Left renal pelvis (tissue), 4 donors: Measurements from ENCODE around the gene CYP2J2. TPM values are rescaled to one million over a fixed set of nuclear protein-coding genes. Genes with fewer than 3 reads are reported as not detected.
"Not testable (repeated sequence)": the region's sequence is repeated elsewhere in the genome, so short reads cannot be mapped to it uniquely, and the experiment has no call there.

Experiments
- DNase-seq, 4 donors: peaks; one replicate each; pipeline ENCODE4 v3.0.0-alpha.2; 2013; ENCODE audit warnings: low read depth in 4 of 4, low spot score in 3 of 4
- polyA plus RNA-seq, 4 donors: library from polyadenylated mRNA; unstranded; fragments of 120-200 nt; gene quantifications; one replicate each; pipeline ENCODE4 v1.2.1, GENCODE V29; 2013; ENCODE audit not compliant: insufficient read length in 4 of 4

The CYP2J2 gene, protein sequence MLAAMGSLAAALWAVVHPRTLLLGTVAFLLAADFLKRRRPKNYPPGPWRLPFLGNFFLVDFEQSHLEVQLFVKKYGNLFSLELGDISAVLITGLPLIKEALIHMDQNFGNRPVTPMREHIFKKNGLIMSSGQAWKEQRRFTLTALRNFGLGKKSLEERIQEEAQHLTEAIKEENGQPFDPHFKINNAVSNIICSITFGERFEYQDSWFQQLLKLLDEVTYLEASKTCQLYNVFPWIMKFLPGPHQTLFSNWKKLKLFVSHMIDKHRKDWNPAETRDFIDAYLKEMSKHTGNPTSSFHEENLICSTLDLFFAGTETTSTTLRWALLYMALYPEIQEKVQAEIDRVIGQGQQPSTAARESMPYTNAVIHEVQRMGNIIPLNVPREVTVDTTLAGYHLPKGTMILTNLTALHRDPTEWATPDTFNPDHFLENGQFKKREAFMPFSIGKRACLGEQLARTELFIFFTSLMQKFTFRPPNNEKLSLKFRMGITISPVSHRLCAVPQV
- 1 to 10 TPM in 3 of 4 donors, under 1 TPM in 1; 0.63 to 1.8 (median 1.4) TPM for polyA plus RNA-seq

DNA sequence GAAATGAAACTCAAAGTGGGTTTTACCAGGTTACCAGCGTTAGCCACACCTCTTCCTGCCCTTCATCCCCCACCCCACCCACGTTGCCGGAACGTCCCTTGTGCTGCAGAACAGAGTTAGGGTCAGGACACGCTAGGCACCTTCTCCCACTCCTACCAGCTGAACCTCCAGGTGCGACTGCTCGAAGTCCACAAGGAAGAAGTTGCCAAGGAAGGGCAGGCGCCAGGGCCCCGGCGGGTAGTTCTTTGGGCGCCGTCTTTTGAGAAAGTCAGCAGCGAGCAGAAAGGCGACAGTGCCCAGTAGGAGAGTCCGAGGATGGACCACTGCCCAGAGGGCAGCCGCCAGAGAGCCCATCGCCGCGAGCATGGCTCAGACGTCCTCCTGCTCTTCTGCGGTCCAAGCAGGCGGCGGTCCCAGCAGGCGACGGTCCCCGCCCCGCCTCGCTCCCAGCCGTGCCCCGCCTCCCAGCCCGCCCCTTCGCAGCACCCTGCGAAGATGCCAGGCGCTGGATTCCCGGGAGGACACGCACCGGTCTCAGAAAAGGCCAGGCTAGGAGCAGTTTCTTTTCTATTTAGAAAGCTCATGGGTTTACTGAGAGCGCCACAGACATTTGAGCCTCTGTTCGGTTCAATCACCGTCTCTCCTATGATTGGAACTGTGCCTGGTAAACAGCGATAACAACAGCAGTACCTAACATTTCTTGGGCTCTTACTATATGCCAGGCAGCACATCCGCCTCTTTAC is at the start of gene CYP2J2:
Gene CYP2J2, minus strand, starts transcription at position 393 of the 743 bp plus-strand sequence. Its CDS starts 27 bp downstream, at position 366.
- DNase-seq, result no peak

DNA sequence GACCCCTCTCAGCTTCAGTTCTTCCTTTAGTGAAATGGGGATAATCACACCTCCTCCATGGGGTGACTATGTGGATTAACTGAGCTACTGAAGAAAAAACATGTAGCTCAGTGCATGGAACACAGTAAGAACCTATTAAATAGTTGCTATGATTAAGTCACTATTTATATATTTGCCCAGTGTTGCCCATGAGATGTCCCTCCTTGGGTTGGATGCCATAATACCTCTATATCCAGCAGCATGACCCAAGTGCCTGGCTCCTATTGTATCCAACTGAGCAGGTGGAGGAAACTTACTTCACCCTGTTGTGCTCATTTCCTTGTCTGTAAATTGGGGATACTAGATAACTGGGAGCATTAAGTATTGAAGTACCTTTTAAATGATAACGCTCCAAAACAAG is 47.1 kb upstream of the CYP2J2 start:
- DNase-seq, result no peak

DNA sequence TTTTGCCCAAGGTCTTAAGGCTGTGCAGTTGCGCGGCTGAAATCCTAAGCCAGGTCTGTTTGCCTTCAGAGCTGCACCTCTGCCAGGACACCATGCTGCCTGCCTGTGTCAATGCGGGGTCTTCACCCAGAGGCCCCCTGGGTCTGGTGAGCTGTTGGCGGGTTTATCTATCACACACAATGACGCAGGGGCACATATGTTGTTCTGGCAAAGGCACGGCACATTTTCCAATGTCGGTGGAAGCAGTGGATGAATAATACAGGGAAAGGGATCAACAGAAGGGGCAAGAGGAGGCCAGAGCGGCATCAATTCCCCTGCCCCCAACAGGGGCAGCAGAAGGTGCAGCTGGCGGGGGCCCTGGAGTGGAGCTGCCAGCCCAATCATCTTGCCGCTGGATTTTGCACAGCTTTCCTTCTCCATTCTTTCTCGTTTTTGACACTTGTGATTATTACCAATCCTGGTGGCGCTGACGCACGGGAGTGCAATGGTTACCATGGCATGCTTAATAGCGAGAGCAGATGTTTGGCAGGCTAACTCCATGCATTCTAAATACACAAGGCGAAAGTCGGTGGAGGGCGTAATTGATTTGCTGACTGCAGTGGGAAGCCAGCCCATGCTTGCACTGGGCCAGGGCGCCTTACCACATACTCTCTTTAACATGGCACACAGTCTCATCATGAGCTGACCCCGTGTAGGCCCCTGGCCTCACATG is 45.8 kb upstream of the CYP2J2 start:
- no peak for DNase-seq

DNA sequence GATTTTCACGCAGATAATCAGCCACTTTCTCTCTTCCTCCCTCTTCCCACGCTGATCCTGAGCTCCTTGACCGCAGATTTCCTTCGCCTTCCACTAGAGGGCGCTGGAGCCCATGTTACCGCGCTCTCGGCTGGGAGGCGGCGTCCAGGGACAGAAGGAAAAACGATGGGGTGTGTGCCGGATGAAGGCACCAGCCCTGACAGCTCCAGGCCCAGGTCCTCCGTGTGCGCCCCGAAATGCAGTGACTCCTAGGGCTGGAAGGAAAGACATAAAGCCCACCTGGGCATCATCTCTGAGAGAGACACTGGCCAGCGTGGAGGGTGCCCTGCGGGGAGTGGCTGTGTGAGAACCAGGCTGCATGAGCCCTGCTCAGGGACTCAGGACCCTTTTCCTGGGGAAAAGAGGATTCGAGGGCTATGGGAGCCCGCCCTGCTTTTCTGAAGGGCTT is 44.9 kb upstream of the CYP2J2 start:
- DNase-seq, result peak in 1 of 4 donors; percentile 41

DNA sequence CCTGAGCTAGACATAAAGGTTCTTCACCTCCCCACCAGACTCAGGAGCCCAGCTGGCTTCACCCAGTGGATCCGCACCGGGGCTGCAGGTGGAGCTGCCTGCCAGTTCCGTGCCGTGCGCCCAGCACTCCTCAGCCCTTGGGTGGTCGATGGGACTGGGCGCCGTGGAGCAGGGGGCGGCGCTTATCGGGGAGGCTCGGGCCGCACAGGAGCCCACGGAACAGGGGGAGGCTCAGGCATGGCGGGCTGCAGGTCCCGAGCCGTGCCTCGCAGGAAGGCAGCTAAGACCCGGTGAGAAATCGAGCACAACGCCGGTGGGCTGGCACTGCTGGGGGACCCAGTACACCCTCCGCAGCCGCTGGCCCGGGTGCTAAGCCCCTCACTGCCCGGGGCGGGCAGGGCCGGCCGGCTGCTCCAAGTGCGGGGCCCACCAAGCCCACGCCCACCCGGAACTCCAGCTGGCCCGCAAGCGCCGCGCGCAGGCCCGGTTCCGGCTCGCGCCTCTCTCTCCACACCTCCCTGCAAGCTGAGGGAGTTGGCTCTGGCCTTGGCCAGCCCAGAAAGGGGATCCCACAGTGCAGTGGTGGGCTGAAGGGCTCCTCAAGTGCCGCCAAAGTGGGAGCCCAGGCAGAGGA is 43.1 kb upstream of the CYP2J2 start:
- DNase-seq, result not testable (repeated sequence)

DNA sequence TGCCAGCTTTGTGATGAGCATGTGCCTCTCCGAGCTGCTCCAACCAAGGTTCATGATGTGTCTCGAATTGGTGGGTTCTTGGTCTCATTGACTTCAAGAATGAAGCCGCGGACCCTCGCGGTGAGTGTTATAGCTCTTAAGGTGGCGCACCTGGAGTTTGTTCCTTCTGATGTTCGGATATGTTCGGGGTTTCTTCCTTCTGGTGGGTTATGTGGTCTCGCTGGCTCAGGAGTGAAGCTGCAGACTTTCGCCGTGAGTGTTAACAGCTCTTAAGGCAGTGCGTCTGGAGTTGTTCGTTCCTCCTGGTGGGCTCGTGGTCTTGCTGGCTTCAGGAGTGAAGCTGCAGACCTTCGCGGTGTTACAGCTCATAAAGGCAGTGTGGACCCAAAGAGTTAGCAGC is 42.2 kb upstream of the CYP2J2 start:
- DNase-seq, result not testable (repeated sequence)

DNA sequence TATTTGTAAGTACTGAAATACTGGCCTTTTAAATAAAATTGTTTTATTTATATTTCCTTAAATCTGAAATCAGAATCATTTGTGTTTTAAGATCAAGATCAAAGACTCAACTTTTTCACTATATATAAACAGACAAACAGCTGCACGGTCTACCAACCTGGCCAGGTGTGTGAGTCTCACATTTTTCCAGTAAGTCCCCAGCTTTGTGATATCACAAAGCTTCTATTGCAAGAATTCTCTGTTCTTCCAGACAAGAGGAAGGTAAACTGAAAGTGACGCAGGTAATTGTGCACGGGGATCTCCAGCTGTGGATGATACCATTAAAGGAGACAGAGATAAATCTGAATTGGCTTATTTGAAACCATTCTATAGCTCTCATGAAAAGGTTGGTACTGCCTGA is 41.2 kb upstream of the CYP2J2 start:
- DNase-seq, result no peak

DNA sequence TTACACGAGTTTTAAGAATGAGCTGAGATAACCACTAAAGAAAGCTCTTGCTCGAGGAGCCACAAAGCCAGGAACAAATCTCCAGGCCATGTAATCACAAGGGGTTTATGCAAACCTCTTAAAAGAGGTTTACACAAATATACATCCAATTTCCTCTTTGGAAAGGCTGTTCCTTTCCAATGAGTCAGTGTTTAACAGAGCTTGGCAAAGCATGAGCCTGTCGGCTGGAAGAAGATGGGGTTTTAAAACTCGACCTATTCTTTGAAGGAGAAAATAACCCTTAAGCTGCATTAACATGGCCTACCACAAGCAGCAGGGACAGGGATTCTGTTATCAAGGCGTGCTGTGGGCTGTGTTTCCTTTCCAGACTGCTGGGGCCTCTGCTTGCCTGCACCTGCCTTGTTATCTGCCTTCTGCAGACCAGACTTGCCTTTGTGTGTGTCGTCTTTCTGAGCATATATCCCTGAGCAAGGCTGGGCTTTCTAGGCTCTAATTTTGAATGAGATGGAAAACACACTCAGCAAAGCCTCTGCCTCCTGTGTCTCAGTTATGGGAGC is 40.6 kb upstream of the CYP2J2 start:
- no peak for DNase-seq

DNA sequence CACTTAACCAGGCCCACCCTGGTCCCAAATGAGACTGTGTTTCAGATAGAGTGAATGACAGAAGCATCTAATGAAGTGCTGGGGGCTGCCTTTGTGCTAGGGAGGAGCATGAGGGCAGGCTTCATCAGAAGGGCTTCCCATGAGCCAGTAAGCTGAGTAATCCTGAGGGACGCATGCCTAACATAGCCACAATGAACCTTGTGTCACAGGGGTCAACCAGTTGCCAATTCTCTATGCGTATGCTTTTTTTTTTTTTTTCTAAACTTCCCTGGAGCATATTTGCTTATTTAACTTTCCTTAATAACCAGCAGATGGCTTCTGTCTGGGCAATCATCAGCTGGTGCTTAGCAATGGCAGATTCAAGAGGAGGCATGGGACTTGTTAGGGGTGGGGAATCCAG is 25.5 kb upstream of the CYP2J2 start:
- no peak for DNase-seq

DNA sequence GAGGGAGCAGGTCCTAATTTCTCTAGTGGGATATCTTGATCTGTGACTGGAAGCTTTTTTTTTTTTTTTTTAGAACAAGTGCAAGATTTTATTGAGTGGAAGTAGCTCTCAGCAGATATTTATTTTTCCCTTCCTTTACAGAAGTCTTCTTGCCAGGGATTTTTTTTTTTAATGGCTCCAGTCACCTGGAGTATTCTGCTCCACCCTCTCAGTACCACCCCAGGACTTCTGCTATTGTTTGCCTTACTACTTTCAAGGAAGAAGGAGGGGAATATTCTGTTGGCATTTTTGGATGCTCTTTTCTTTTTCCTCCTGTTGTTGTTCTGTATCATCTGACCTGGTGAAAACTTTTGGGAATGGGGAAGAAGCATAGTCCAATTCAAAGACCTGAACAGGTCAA is 23.1 kb upstream of the CYP2J2 start:
- DNase-seq, result no peak

DNA sequence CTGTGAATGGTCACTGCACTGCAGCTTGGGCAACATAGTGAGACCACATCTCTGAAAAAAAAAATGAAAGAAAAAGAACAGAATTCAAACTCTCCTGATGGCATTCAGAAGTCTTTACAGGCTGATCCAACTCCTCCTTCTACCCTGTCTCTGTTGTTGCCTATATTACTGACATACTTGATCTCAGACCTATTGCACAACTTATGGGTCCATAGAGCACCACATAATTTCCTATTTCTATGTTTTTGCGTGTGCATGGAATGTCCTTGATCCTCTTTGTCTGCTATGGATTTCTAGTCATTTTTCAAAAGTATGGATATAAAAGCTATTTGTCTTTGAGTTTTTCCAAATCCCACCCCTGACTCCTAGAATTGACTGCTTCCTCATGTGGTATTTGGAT is 22.4 kb upstream of the CYP2J2 start:
- no peak for DNase-seq

DNA sequence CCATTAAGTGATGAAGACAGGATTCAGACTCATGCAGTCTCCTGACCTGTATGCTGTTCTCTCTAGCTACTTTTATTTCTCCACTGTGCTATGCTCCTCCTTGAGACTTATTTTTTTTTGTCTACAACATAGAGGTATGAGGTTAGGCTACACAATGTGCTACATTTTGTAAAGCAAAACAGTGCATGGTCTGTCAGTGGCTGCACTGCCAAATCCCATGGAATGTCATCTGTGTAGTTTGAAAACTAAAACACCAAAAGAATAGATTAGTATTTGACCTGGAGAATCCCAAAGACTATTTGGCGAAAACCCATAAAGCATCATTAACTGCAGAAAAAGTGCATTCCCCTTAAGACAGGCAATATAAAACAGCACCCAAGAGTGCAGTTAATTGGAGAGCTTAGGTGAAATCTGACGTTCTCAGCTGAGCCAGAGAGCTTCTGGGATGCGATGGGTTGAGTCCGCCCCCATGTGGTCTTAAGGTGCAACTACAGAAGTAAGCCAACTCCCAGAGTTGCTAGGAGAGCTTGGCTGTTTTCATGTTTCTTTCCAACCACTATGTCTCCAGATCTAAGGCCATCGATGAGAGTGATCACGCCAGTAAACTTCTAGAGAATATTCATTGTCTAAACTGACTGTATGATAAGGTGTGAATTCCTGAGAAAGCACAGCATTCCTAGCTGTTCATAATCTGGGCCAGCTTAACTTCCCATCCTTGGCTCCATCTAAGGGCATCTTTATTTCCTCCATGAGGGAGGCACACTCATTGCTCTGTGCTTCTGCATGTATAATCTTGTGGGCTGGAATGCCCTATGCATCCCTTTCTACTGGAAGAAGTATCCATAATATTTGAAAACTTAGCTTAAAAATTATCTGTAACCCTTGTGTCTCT is 20.7 kb upstream of the CYP2J2 start:
- peak in 1 of 4 donors; percentile 50 for DNase-seq

DNA sequence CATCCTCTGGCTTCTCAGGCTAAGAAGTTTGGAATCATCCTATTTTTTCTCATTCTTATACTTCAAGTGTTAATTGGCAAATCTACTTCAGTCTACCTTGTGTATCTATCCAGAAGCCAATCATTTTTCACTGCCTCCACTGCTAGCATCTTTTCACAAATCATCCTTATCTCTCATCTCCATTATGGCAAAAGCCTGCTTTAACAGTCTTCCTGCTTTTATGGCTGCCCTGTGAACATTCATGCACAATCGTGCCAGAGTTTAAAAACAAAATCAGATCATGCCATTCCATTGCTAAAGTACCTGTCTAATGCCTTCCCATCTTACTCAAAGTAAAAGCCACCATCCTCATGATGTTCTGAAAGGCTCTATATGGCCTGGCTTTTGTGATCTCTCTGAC is 19.2 kb upstream of the CYP2J2 start:
- DNase-seq, result no peak

DNA sequence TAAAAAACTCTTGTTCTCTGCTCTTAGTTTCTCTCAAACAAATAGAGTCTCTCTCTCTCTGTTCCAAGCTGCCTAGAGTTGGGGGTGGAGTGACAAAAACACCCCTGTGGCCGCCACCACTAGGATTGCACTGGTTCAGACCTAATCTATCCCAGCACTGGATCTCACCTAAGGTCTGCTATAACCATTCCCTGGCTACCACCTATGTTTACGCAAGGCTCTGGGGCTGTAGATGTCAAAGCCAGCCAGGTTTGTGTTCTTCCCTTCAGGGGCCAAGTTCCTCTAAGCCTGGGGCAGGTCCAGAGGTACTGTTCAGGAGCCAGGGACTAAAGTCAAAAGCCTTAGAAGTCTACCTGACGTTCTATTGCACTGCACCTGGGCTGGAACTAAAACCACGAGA is 12.8 kb upstream of the CYP2J2 start:
- no peak for DNase-seq

DNA sequence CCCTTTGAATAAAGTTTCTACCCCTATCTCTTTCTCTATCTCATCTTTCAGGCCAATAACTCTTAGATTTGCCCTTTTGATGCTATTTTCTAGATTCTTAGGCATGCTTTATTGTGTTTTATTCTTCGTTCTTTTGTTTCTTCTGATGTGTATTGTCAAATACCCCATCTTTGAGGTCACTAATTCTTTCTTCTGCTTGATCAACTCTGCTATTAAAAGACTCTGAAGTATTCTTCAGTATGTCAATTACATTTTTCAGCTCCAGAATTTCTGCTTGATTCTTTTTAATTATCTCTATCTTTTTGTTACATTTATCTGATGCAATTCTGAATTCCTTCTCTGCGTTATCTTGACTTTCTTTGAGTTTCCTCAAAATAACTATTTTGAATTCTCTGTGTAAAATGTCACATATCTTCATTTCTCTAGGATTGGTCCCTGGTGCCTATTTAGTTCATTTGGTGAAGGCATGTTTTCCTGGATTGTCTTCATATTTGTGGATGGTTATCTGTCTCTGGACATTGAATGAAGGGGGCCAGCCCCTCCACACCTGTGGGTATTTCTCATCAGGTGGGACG is 11.2 kb upstream of the CYP2J2 start:
- no peak for DNase-seq

DNA sequence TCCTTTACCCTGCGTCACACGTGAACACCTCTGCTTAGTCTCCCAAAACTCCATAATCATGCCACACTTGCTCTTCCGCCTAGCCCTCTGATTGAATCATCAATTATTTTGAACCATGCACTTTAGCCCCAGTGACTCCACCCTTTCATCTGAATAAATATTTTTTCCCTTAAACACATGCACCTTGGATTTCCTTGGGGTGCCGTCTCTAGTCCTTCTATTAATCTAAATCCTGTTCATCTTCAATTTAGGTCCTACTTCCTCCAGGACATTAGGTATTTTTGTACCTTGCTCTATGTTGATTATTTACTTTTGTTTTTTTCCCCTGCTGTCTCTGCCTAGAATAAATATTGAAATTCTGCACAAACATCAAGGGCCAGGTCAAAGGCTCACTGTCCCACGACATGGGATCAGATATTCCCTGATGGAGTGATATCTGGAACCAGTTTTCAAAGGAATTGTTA is 9.8 kb upstream of the CYP2J2 start:
- DNase-seq, result no peak

DNA sequence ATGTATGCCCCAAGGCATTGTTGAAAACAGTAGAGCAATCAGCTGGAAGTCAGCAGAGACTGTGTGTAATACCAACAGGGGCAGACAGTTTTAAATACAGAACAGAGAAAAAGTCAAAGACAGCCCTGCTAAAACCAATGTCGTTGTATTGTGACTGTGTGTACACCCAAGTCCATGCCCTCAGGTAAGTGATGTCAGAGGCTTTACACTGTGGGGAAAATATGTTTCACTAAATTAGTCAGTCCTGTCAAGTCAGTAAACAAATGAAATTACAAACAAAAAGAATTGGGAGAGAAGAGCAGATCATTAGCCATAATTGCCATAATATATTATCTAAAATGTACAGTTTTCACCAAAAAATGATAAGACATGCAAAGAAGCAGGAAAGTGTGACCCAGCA is 2.4 kb upstream of the CYP2J2 start:
- no peak for DNase-seq

DNA sequence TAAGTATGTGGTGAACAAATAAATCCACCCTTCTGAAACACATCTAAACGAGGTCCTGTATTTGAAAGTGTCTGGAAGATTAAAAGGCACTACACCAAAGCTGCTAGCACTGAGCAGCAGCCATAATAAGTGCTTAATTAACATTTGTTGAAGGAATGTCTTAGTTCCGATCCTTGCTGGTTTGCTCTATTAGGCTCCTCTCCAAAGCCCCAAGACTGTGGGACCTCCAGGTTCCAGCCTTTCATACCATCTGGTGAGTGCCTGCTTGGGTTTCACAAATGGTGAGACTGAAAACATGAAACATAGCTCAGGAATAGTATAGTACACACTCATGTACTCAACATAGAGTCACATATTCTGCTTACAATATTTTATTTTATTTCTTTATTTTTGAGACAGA is 640 bp upstream of the CYP2J2 start:
- DNase-seq, result no peak

DNA sequence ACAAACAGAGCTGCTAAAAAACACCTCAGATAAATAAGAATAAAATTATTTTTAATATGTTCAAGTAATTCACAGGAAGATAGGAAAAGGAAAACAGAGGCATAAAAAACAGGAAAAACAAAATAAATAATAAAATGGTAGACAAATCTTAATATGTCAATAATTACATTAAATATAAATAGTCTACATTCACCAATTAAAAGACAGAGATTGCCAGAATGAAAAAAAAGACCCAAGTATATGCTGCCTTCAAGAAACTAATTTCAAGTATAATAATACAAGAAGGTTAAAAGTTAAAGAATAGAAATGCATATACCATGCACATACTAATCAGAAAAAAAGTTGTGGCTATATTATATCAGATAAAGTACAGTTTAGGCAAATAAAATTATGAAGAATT is 1.9 kb downstream of the CYP2J2 start:
- DNase-seq, result no peak
